ENCODE results near the gene SDHAF1.
"Not testable (repeated sequence)": the region's sequence is repeated elsewhere in the genome, so short reads cannot be mapped to it uniquely, and the experiment has no call there.

Gene SDHAF1

DNA sequence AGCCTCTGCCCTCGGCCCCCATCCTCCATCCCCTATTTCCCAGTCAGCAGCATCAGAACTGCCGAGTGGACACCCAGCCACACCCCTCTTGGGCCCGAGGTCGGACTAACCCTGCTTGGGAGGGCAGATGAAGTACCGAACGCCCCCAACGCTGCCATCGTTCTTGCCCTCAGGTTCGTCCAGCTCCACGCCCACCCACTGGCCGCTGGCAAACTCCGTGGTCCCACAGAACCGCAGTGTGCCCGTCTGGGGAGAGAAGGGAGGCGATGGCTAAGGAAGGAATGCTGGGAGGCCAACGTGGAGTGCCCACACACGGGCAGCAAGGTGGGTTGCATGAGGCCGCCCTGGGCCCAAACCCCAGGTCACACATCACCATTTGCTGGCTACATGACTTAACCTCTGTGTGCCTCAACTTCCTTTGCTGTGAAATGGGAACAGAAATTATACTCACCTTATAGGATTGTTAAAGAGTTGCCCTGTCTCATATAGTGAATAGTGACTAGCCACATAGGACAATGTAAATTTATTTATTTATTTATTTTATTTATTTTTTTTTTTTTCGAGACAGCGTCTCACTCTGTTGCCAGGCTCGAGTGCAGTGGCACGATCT, 24.2 kb downstream of the SDHAF1 start:
- DNase-seq (ENCODE audit: low spot score), result no peak

DNA sequence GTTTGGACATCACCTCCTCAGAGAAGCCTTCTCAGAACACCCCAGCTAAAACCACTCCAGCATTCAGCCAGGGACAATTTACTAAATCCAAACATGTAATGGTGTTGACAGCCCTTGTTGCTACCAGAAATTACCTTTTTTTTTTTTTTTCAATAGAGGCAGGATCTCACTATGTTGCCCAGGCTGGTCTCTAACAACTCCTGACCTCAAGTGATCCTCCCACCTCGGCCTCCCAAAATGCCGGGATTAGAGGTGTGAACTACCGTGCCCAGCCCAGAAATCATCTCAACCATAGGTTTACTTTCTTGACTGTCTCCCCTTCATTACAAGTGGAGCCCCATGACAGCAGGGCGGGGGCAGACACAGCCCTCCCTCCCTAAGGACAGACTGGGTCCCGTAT, 28.4 kb downstream of the SDHAF1 start:
- no peak for DNase-seq (ENCODE audit: low spot score)

DNA sequence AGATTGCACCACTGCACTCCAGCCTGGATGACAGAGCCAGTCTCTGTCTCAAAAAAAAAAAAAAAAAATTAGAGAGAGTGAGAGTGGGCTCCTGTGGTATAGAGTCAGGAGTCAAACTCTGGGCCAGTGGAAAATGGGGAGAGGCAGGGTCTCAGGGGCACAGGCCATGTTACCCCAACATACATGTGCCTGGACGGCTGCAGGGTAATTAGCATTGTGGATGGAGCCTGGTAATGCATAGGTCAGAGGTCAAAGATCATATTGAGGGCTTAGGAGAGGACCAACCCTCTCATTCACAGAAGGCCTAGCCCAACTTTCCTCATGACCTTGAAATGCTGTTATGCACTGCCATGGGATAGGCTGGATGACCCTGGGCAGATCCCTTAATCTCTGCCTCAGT, 30.6 kb downstream of the SDHAF1 start:
- no peak for DNase-seq (ENCODE audit: low spot score)

DNA sequence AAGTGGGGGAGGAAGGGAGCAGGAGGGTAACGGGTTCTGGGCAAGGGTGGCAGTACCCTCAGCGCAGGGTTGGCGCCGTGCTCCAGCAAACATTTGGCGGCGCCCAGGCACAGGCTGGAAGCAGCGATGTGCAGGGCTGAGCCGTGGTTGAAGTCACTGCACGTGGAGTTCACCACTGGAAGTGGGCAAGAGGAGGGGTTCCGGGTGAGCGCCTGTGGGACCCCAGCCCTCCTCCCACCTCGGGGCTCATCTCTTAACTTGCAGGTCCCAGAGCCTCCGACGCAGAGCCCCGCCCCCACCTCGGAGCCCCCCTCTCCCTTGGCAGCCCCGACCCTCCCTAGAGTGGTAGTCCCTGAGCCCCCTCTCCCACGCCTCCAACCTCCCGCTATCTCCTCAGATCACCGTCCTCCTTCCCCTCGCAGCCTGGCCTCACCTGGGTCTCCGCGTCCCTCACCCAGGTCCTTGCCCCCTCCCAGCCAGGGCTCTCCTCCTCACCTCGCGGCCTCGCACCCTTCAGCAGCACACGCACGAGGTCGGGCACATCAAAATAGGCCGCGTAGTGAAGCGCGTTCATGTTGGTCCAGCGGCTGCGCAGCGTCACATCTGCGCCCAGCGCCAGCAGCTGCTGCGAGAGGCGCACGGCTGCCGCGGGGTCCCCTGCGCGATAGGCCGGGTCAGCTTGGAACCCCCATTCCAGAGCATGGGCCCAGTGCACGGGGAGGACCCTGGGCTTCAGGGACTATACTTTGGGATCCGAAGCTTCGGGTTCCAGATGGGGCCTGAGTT, 31.3 kb downstream of the SDHAF1 start:
- no peak for DNase-seq (ENCODE audit: low spot score)

DNA sequence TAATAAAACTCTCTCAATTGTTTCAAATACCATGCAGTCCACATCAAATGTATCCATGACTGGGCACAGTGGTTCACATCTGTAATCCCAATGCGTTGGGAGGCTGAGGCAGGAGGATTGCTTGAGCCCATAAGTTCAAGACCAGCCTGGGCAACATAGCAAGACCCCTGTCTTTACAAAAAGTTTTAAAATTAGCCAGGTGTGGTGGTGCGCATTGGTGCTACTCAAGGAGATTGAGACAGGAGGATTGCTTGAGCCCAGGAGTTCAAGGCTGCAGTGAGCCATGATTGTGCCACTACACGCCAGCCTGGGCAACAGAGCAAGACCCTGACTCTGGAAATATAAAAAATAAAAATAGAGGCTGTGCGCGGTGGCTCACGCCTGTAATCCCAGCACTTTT, 32.7 kb downstream of the SDHAF1 start:
- no peak for DNase-seq (ENCODE audit: low spot score)

DNA sequence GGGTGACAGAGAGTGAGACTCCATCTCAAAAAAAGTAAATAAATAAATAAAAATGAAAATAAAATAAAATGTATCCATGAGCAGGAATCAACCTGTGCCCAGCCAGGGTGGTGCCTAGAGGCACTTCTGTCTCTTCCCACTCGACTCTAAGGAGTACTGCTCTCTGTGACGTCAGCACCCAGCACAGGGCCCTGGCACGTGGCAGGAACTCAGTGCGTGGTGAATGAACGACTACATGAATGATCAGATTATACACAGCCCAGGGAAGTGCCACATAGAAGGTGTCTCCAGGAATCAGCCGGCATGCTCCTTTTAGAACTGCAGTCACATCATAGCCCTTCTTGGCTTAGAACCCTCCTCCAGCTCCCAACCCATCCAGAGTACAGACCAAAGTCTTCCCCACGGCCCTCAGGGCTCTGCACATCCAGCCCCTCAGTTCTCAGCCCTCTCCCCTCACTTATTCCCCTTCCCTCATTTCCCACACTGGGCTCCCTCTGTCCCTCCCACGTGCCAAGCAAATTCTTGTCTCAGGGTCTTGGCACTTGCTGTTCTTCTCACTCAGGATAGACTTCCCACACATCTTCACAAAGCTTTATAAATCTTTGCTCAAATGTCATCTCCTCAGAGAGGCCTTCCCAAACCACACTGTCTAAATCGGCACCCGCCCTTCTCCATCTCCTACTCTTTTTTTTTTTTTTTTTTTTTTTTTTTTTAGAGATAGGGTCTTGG, 33.5 kb downstream of the SDHAF1 start:
- no peak for DNase-seq (ENCODE audit: low spot score)

DNA sequence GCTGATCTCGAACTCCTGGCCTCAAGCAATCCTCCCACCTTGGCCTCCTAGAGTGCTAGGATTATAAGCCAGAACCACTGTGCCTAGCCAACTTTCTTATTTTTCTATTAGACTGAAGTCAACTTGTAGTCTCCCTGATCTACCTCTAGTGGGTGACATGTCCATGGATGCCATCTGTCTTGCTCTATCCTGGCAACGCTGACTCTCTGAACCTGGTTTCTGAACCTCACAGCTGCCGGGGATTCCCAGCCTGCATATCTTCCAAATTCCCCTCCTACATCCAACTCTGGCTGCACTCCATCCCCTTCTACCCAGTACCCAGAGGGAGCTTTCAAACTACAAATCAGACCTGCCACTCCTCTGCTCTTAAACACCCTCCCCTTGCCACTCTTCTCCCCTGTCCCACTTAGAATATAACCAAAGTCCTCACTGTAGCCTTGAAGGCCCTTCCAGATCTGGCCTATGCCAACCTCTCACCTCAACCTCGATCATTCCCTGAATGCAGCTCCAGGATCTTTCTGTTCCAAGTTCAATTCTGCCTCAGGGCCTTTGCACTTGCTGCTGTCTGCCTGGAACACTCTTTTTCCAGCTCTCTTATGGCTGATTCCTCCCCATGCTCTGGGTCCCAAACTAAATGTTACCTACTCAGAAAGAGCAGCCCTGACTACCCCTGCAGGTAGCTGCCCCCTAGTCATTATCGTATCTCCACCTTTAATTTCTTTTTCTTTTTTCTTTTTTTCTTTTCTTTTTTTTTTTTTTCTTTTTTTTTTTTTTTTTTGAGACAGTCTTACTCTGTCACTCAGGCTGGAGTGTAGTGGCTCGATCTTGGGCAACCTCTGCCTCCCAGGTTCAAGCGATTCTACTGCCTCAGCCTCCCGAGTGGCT, 35.5 kb downstream of the SDHAF1 start:
- no peak for DNase-seq (ENCODE audit: low spot score)

DNA sequence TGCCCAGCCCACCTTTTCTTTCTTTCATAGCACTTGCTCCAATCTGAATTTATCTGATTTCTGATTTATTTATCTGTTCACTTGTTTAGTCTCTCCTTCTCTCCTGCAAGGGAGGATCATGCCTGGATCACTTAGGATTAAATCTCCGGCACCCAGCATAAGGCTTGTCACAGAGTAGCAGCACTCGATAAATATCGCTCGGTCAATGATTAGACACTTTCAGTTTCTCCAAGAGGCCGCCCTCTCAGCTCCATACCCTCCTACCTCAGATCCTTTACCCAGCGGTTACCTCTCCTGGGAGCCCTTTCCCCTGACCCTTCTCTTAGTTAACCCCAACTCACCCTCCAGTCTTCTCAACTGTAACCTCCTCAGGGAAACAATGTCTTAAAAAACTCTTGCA, 36.3 kb downstream of the SDHAF1 start:
- DNase-seq (ENCODE audit: low spot score), result no peak

DNA sequence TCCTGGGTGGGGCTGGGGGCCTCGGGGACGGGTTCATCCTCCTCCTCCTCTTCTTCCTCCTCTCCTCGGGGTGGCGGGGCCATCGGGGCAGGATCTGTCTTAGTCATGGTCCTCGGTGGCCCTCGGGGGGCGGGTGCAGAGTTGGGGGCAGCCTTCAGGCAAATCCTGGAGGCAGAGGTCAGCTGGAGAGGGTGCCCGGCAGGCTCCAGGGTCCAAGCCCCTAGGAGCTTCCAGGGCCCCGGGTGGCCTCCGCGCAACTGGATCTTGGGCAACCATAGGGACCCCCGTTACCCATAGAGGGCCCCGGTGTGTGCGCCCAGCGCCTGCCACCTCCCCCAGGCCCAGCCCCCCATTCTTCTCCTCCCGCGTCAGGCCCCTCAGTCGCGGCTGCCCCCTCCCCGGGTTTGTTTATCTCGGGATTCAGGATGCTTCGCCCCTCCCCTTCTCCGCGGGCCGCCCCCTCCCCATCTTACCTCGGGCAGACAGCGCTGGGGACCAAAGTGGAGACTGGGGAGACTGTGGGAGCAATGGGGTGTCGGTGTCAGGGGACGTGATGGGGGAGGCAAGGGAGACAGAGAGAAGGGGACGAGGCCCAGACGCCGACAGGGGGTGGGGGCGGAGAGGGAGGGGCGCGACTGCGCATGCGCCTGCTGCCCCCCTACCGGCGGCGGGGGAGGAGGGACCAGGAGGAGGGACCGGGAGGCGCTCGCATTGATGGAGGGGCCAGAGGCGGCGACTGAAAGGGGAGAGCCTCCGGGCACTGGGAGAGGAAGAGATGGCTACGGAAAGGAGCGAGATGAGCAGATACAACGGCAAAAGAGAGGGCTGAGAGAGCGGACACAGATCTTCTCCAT, 37.5 kb downstream of the SDHAF1 start, which contains the start of gene CLIP3:
TSS of gene CLIP3 (minus strand) at position 623 of the 854 bp plus-strand sequence. CDS start at position 107, 516 bp downstream.
- DNase-seq (ENCODE audit: low spot score), result no peak

DNA sequence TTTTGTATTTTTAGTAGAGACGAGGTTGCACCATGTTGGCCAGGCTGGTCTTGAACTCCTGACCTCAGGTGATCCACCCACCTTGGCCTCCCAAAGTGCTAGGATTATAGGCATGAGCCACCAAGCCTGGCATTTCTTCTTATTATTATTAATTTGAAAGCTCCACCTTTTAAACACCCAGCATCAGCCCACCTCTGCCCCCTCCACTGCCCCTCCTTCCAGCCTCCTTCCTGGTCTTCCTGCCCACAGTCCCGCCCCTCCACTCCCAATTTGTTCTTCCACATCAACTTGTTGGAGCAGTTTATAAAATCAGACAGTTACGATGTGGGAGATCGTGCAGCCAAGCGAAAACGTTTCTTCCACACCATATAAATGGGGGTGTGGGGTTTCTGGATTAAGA, 45.5 kb downstream of the SDHAF1 start:
- no peak for DNase-seq (ENCODE audit: low spot score)

DNA sequence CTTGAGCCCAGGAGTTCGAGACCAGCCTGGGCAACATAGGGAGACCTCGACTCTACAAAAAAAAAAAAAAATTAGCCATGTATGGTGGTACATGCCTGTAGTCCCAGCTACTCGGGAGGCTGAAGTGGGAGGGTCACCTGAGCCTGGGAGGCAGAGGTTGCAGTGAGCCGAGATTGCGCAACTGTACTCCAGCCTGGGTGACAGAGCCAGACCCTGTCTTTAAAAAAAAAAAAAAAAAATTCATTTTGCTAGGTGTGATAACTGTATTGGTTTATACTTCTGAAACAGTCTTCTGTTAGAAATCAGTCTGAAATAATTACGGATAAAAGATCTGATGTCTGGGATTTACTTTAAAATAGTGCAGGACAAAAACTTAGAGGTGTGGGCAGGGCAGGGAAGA, 46.1 kb downstream of the SDHAF1 start:
- DNase-seq (ENCODE audit: low spot score), result not testable (repeated sequence)

DNA sequence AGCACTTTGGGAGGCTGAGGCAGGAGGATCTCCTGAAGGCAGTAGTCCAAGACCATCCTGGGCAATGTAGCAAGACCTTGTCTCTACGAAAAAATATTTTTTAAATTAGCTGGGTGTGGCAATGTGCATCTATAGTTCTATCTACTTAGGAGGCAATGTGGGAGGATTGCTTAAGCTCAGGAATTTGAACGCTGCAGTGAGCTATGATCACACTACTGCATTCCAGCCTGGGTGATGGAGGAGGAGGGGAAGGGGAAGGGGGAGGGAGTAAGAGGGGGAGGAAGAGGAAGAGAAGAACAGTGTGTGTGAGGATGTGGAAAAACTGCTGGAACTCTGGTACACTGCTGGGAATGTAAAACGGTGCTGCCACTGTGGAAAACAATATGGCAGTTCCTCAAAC, 46.8 kb downstream of the SDHAF1 start:
- DNase-seq (ENCODE audit: low spot score), result no peak

DNA sequence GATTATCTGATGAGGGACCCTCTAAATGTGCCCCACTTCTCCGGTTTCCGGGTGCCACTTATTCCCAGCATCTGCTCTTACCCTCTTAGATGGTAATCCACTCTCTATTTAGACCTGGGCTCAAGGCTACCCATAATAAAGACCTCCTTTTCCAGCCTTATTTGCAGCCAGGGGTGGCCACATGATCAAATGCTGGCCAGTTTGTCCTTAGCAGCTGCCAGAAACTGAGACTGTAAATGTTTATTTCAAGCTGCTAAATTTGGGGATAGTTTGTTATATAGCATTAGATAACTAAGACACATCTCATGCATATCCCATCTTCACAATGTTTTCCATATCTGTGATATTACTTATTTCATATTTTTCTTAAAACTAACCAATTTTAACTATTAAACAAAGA, 49.0 kb downstream of the SDHAF1 start:
- no peak for DNase-seq (ENCODE audit: low spot score)
